NCI-H2196 (cell line): Measurements from ENCODE around the gene GAS6.

Experiments
- DNase-seq: peaks from one replicate; lab custom pipeline; 2025; ENCODE audit not compliant: unreplicated experiment; lab: John Stamatoyannopoulos, UW

The GAS6 gene

DNA sequence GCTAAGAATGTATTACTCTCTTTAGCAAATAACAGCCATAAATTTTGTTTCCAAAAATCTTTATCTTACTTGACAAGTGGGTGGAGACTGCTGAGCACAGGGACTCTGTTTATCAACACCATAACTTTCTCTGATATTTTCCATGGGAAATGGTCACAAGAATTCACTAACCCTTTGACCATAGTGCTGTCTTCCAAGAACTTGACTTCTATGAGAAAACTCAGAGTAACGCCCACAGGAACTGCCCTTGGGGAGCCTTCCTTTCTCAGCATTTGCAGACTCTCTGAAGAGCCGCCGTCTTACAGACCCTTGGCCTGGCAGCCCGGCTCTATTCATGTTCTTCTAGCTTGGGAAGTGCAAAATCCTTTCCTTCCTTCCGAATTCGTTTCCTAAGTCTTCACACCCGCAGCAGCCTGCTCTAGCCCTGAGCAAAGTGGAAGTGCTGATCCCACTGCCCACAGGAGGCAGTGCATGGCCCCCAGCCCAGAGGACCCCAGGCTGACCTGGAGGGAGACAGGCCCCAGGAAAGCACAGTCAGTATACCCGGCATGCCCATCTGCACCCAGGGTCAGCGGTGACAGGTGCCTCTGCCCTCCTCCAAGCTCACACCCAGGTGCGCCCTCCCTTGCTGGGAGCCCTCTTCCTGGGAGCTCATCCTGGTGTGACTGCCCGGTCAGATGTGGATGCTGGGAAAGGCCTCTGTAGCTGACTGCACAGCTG lies 10.2 kb downstream of the GAS6 start:
- DNase-seq = no peak

DNA sequence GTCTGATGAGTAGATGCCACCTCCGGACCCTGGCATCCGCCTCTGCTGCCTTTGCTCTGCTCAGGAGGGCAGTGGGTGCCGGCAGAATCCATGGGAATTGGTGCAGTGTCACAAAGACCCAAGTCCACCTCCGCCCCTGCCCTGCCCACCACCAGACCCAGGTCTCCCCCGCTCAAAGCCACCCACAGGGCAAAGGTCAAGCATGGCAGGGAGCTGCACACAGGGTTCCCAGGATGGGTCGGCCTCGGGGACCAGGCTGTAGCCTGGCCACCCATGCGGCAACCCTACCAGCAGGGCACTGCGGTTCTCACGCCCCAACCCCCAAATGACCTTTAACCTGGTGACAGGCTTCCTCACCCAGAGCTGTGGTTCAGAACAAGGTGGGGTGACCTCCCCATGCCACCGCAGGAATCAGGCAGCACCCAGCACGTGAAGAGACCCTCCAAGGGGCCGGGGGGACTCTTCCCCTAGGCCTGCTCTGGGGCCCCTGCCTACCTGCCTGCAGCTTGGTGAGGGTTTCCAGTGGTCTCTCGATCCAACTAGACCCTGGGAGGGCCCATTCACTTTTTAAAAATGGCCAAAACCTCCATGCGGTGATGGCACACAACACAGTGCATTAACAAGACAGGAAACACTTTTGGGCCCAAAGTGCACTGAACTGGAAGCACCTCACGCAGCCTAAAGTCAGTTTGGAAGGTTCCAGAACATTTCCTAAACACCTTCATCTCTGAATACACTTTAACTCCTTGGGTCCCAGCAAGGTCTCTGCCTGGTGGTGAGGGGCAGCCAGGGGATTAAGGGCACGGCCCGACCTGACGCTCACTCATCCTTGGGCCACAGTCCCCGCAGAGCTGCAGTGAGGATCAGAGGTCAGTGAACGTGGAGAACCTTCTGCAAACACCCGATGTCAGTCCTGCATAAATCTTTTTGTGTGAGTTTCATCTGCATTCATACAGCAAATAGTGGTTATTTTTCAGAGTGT lies 11.0 kb downstream of the GAS6 start:
- no peak for DNase-seq

DNA sequence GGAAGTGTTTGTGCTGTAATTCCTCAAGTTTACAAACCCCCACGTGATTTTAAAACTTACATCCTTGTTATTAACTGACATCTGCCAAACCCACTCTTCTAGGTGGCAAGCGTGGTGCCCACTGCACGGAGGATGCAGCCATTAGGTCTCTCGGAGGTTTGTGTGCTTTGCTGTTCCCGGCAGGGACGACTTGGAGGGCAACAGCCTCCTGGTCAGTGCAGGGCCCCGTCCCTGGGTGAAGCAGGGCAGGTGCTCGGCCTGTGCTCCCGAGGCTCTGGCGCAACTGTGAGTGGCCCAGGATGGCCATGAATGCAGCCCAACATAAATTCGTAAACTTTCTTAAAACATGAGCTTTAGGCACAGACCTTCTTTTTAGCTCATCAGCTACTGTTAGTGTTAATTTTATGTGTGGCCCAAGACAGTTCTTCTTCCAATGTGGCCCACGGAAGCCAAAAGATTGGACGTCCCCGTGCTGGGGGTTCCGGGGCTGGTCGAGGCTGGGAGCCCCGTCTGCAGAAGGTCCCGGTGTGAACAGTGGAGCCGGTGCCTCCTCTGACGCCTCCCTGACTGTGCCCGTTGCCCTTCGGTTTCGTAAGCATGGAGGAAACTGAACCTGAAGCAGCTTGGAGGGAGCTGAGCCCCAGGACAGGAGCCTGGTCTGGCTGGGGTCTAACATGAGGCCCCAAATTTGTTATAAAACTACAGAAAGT lies 11.9 kb downstream of the GAS6 start:
- no peak for DNase-seq

DNA sequence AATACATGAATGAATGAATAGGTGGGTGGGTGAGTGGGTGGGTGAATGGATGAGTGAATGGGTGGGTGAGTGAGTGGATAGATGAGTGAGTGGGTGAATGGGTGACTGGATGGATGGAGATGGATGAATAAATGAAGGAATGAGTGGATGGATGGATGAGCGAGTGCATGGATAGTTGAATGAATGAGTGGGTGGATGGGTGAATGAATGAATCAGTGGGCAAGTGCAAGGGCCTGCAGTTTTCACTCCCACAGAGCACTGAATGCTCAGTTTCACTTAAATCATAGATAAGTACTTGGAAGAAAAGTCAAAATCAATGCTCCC lies 12.4 kb downstream of the GAS6 start:
- DNase-seq = no peak

DNA sequence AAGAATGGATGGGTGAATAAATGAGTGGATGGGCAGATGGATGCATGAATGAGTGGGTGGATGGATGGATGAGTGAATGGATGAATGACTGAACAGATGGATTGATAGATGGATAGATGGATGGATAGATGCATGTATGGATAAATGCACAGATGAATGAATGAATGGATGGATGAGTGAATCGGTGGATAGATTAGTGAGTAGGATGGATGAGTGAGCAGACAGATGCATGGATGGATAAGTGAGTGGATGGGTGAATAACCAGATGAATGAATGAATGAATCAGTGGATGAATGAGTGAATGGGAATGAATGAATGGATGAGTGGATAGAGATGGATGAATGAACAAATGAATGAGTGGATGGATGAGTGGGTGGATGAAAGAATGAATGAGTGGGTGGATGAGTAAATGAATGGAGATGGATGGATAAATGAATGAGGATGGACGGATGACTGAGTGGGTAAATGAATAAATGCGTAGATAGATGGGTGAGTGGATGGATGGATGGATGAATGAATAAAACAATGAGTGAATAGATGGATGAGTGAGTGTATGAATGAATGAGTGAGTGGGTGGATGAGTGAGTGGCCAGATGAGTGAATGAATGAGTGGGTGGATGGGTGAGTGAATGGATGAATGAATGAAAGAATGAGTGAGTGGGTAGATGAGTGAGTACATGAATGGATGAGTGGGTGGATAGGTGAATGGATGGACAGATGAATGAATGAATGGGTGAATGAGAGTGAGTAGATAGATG lies 13.0 kb downstream of the GAS6 start:
- DNase-seq = no peak

DNA sequence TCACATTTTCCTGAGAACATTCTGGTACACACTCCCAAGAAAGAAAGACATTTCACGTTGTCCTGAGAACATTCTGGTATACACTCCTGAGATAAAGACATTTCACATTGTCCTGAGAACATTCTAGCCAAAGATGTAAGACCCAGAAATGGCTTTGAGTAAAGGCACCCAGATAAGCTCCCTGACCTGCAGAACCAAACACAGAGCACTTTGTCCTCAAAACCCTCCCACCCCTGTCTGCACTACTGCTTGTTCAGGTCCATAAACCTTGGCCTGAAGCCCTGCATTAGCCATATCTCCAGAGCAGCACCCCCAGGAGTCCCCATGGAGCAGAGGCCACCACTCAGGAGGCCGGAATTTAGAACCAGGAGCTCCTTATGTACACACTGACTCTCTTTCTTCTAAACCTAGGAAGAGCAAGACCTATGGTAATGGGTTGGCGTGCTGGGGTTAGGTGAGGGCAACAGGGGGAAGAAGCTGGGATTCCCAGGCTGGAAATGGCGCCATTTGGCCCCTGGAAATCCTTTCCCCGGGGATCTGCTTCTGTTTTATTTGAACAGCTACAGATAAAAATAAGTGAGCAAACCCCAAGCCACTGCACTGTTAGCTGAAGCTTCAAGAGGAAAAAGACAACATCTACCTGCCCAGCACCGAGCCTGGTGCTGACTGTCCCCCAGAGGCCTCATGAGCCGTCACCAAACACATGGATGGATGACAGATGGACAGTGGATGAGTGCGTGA lies 13.7 kb downstream of the GAS6 start:
- no peak for DNase-seq

DNA sequence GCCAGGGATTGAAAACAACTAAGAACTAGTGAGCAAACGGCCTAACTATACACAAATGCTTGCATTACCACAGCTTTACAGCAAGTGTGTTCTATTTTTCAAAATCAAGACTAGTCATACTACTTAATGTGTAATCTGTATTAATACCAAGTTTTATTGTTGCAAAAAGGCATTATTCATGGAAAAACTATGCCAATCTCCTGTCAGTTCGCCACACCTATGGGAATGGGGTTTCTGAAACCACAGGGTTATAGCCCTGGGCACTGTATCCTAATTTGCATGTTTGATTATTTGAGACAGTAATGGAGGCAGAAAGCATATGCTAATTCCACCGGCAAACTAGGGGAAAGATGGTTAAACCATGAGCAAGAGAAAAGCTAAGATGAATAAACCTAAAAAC lies 14.3 kb downstream of the GAS6 start:
- DNase-seq = no peak

DNA sequence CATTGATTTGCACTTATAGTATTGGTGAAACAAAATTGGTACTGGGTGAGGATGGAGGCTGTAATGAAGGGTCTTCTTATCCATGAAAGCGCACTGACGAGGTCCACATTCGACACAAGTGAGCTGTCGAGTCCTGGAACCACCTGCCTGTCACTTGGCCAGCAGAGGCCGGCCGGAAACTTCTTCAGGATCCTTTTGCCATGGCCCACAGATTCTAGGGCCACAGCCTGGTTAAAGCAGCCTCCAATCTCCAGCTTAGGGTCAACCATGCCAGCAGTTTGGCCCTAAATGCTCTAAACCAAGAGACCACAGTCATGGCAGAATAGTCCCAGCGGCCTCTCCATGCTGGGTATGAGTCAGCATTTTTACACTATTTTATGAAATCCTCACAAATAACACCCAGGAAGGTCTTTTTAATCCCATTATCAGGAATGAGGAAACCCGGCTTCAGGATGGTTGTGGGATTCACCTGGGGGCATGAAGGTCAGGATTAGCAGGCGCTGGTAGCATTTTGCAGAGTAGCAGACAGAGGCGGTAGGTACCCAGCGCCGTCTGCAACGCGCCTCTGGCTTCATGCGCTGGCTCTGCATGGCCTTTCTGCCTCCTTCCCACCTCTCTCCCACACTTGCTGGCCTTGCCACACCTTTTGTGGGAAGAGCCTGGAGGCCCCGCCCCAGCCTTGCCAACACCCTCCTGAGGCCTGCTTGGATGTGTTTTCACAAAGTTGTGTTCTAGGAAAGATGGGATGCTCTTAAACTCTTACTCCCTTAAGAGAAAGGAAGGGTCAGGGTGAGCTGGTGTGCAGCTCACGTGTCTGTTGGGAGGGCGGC lies 15.2 kb downstream of the GAS6 start:
- no peak for DNase-seq

DNA sequence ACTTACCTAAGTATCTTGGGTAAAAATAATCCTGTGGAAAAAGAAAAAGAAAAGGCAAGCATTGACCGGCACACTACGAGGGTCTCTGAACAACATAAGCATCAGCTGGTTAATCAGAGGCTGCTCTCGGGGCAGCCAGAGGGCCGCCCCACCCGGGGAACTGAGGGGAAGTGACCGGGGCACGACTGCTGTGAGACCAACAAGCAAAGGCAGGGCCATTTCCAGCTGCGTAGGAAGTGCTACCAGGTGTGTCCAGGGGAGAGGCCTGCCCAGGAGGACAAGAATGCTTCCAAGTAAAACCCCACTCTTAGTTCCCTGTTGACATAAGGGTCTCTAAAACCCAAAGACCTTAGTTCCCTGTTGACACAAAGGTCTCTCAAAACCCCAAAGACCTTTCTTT lies 15.9 kb downstream of the GAS6 start:
- DNase-seq = no peak

DNA sequence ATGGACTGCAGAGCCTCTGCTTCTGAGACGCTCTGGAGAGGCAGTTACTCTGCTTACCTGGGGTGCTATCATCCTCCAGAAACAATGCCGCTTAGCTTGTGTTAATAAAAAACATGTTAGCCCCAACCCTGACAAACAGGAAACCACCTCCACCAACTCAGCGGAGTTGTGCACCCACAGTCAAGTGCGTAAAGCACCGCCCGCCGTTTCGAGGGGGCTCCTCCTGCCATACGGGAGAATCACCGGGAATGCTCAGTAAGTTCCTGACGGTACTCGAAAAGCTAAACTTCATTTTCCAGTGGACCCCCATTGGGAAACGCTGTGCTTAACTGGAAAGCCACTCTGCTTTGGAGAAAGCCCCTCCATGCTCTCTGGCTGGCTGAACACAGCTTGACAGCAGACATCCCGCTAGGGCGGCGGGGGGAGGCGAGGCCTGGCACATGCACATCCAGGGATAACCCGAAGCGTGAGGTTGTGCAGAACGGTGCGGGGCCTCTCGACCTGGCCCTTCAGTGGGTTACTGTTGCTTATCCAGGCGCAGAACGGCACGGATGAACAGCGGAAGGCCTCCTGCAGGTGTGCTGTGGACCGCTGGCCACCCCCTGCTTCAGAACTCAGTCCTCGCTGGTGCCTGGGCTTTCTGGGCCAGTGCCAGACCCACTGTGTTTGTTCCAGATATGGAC lies 17.1 kb downstream of the GAS6 start:
- no peak for DNase-seq

DNA sequence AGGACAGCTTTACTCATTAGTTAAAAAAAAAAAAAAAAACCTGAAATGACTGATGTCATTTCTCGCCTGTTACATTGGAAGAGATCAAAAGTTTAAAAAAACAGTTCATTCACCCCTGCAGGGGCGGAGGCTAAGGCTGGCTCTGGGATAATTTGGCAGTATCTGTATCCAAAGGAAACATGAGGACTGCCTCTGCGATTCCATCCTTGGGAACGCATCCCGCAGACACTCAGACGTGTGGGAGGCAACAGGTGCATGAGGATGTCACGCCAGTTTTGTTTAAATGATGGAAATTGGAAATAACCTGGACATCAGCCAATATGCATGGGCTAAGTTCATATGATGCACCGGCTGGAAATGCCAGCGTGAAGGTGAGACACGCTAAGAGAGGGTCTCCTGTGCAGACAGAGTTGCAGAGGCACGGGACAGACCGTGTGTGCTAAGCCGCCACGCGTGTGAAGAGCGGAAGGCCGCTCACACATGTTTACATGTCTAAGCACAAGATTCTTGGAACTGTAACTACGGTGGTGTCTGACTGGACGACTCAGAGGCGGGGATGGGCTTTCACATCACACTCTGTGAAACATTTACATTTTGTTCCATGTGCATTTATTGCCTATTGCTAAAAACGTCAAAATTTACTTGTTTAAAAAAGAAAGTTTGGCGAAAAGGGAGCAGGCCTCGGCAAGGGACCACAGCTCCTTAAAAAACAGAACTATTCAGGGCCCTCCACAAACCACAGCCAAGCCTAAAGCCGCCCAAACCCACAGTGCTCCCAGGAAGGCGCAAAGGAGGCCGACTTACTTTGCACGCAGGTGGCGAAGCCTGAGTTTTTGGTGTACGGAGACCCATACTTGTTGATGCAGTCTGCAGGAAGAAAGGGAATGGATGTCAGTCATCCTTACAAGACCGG lies 17.9 kb downstream of the GAS6 start:
- no peak for DNase-seq

DNA sequence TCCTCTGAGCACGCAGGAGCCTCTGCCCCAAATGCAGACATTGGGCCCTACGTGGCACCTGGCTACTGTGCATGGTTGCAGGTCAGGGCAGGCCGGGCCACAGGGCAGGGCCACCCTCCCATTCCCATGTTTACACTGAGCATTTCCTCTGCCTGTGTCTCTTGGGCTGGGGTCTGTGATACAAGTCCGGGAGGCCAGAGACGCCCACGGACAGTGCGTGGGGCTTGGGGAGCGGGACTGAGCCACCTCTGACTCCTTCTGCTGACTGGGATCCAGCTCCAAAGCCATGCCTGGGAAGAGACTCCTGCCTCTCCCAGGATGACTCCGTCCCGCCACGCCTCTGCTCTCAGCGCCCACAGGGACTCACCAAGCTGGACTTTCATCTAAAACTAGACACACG lies 18.8 kb downstream of the GAS6 start:
- DNase-seq = no peak

DNA sequence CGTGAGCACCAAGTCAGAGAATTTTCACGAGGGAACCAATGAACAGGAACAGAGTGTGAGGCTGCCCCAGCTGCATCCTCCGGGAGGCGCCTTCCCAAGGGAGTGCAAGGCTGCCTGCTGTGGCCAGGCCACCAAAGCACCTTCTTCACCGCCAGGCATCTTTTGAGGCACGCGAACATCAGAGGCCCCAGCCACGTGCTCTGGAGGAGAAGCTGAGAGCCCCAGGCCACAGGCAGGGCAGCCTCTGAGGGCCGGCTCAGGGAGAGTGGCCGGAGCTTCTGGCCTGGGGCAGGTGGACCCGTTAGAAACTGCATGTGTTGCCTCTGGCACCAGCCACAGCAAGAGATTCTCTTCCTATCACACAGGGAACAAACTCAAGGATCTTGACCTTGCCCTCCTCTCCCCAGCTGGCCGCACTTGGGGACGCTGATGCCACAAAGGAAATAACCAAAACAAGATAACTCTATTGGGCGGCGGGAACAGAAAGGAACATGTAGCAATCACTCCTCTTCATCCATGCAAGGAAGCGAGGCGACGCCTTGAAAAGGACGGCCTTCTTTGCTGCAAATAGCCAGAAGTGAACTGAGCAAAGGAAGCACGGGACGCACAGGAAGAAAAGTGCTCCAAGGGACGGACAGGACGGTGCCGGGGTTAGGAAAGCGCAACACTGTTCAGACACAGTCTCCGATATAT lies 19.9 kb downstream of the GAS6 start:
- DNase-seq = no peak

DNA sequence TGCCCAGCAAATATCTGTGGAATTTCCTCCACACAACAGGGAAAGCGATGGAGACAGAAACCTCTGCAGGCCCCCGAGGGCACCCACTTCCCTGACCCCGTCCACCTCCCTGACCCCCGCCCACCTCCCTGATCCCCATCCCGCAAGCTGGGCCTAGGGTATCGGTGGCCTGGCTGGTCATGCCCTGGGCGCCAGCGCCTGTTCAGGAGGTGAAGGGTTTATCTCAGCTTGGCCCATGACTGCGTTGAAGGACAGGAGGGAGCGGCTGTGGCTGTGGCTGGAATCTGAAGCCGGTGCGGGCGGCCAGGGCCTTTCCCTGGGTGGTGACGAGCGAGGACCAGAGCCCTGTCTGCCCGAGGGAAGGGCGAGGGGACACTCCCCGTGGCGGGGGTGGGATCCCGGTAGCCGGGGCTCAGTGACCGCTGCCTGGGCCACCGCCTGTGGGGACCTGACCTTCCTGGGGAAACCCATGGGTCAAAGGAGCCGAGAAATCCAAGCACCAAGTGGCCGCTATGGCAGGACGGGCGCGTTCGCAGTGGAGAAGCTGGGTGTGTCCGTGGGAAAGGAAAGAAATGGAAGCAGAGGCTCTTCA lies 20.7 kb downstream of the GAS6 start:
- no peak for DNase-seq

DNA sequence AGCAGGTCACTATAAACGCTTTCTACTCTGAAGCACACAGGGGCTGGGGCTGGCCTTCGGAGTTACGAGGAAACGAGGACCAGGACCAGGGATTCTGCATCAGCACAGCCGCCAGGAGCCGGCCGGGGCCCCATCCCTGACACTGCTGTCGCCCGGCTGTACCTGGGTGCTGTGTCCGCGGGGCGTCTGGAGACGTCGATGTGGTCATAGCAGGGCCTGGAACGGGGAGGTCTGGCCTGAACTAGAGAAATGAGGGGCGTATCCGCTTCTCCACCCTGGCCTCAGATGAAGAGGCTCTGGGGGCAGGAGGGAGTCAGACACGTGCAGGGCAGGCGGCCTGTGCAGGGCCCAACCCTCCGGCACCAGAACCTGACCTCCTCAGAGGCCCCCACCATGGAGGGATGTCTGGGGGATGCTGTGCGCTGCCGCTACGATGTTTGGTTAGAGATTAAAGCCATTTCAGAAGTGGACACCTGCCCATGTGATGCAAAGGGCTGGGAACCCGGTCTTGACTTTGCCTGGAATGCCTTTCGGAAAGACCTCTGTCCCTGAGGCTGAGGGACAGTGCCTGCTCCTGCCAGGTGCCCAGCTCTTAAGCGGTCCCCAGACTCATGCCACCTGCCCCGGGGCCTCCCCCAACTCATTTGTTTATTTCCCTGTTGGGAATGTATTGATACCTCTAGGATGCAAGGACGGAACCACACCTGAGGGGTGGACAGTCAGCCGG lies 21.4 kb downstream of the GAS6 start:
- no peak for DNase-seq

DNA sequence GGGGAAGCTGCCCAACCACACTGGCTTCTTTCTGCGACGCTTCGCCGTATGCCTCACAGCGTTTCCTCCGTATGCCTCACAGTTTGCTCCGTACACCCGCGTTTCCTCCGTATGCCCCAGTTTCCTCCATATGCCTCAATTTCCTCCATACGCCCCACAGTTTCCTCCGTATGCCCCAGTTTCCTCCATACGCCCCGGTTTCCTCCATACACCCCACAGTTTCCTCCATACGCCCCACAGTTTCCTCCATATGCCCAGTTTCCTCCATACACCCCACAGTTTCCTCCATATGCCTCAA lies 22.6 kb downstream of the GAS6 start:
- no peak for DNase-seq
